ENCODE data around the gene ECHS1. TPM values are rescaled to one million over a fixed set of nuclear protein-coding genes. Genes with fewer than 3 reads are reported as not detected.

The ECHS1 gene
- total and polyA plus RNA-seq, 12 donors, result 74.4 to 280 (median 138) TPM

DNA sequence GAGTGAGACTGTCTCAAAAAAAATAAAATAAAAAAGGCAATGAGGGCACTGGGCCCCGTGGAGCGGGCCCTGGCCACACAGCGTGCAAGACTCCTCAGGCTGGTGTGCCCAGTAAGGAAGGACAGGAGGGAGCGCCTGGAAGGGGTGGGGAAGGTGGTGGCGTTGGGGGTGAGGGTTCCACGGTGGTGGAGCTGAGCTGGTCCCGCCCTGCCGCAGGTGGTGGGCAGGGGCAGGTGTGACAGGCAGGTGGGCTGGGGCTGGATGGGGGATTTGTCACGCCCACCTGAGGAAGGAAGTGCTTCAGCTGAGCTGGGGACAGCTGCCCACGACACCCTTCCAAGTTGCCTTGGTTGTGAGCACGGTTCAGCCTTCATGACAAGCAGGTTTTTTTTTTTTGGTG is 26.7 kb downstream of the ECHS1 start:
- Histone ChIP-seq H3K36me3 (replicated peaks in 1 of 2) (no peaks in the 10 kb centered on the region), H3K27ac (no peak overlapping the region), H3K27me3 (peaks cover 18% of the 10 kb centered on the region), H3K9me3 (replicated peaks in 1 of 3) (no peaks in the 10 kb centered on the region), H3K4me3 (no peak overlapping the region), H3K4me1 (replicated peaks in 1 of 2) (no peaks in the 10 kb centered on the region)
- TF ChIP-seq, protein P1, sequence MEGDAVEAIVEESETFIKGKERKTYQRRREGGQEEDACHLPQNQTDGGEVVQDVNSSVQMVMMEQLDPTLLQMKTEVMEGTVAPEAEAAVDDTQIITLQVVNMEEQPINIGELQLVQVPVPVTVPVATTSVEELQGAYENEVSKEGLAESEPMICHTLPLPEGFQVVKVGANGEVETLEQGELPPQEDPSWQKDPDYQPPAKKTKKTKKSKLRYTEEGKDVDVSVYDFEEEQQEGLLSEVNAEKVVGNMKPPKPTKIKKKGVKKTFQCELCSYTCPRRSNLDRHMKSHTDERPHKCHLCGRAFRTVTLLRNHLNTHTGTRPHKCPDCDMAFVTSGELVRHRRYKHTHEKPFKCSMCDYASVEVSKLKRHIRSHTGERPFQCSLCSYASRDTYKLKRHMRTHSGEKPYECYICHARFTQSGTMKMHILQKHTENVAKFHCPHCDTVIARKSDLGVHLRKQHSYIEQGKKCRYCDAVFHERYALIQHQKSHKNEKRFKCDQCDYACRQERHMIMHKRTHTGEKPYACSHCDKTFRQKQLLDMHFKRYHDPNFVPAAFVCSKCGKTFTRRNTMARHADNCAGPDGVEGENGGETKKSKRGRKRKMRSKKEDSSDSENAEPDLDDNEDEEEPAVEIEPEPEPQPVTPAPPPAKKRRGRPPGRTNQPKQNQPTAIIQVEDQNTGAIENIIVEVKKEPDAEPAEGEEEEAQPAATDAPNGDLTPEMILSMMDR (IDR thresholded peaks at IDR 0.05), result no peak
- no peak for TF ChIP-seq POLR2A (IDR thresholded peaks at IDR 0.05)
- intact Hi-C loops (cut with DNase I), result no loop called here
- 58 to 68% (median 63%) methylated on average over 9 to 11 of the region's 11 CpGs for WGBS, 4 donors
- no peak for DNase-seq

DNA sequence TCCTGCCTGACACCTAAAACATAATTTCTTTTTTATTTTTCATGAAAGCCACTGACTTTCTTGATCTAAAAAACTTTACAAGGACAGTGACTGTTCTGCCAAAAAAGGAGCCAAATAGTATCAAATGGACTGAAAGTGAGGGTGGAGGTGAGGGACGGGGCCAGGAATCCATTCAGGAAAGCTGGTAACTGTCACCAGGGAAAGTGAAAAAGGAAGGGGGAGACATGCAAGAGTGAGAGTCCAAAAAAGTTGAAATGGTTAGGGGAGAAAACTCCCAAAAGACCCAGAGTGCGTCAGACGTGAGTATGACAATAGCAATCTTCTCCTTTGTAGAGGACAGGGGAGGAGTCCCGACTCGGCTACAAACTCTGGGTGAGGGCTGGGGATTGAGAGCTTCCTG is 28.9 kb downstream of the ECHS1 start:
- Histone ChIP-seq H3K4me1 (replicated peaks in 1 of 2) (no peaks in the 10 kb centered on the region), H3K4me3 (no peak overlapping the region), H3K27ac (no peak overlapping the region), H3K9me3 (replicated peaks in 1 of 3) (no peaks in the 10 kb centered on the region), H3K27me3 (peaks cover 18% of the 10 kb centered on the region), H3K36me3 (replicated peaks in 1 of 2) (no peaks in the 10 kb centered on the region)
- intact Hi-C loops (cut with DNase I), result no loop called here
- no peak for DNase-seq
- TF ChIP-seq, protein P1 (IDR thresholded peaks at IDR 0.05), result no peak
- no peak for TF ChIP-seq POLR2A (IDR thresholded peaks at IDR 0.05)
- WGBS, 4 donors, result 59 to 64% (median 62%) methylated on average over 5 of the region's 5 CpGs

DNA sequence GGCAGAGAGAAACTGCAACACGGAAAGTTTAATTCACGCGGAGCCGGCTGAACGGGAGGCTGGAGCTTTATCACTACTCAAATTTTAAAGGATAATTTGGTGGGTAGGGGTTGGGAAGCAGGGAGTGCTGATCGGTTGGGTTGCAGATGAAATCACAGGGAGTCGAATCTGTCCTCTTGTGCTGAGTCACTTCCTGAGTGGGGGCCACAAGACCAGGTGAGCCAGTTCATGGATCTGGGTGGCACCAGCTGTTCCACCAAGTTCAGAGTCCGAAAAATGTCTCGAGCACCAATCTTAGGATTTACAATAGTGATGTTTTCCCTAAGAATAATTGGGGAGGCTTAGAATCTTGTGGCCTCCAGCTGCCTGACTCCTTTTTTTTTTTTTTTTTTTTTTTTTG is 29.6 kb downstream of the ECHS1 start:
- Histone ChIP-seq H3K4me3 (no peak overlapping the region), H3K9me3 (replicated peaks in 1 of 3) (no peaks in the 10 kb centered on the region), H3K4me1 (replicated peaks in 1 of 2) (no peaks in the 10 kb centered on the region), H3K27ac (no peak overlapping the region), H3K27me3 (peaks cover 18% of the 10 kb centered on the region), H3K36me3 (replicated peaks in 1 of 2) (no peaks in the 10 kb centered on the region)
- no peak for DNase-seq
- no peak for TF ChIP-seq POLR2A (IDR thresholded peaks at IDR 0.05)
- TF ChIP-seq, protein P1 (IDR thresholded peaks at IDR 0.05), result no peak
- intact Hi-C loops (cut with DNase I), result no loop called here
- 56 to 67% (median 61%) methylated on average over 9 of the region's 9 CpGs for WGBS, 4 donors

DNA sequence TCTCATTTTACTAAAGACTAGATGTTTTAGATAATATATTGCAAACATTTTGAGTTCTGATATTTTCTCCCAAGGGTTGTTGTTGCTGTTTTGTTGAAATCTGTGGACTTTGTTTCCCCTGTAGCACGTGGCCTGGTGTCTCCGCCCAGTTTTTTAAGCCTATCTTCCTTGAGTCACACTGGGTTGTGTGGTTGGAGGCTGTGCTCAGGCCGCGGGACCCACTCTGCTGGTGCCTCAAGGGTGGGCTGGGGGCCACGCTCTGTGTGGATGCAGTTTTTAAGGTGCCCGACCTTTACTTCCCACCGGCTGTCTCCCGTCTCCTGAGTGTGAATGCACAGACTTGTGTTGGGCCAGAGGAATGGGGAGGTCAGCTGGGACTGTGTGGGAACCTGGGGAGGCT is 30.2 kb downstream of the ECHS1 start:
- no peak for DNase-seq
- Histone ChIP-seq H3K9me3 (replicated peaks in 1 of 3) (no peaks in the 10 kb centered on the region), H3K27ac (no peak overlapping the region), H3K36me3 (replicated peaks in 1 of 2) (no peaks in the 10 kb centered on the region), H3K4me1 (replicated peaks in 1 of 2) (no peaks in the 10 kb centered on the region), H3K27me3 (peaks cover 17% of the 10 kb centered on the region), H3K4me3 (no peak overlapping the region)
- no peak for TF ChIP-seq POLR2A (IDR thresholded peaks at IDR 0.05)
- TF ChIP-seq, protein P1 (IDR thresholded peaks at IDR 0.05), result no peak
- 67 to 74% (median 71%) methylated on average over 5 to 8 of the region's 8 CpGs for WGBS, 4 donors
- intact Hi-C loops (cut with DNase I), result no loop called here
